Kidney (tissue), 14 donors: Measurements from ENCODE around the gene SLC6A17. TPM values are rescaled to one million over a fixed set of nuclear protein-coding genes. Genes with fewer than 3 reads are reported as not detected.

Experiments used
- DNase-seq, 5 donors: peaks; one replicate each; pipeline ENCODE4 v3.0.0-alpha.2; 2013 to 2020
- FAIRE-seq: peaks from 2 replicates; lab custom pipeline; 2012; peaks lifted over from hg19 to GRCh38; lab: Jason Lieb, UNC
- H3K27ac ChIP-seq, 2 donors: one replicate each; pipeline ENCODE4 v1.7.0; 2013; ENCODE audit warnings: low read depth in 2 of 2, low read length in 2 of 2, inconsistent platforms in 1 of 2
- H3K27me3 ChIP-seq: one replicate; pipeline ENCODE4 v1.7.1; 2013; ENCODE audit warnings: low read length, inconsistent platforms; ENCODE audit not compliant: control insufficient read depth, insufficient read depth
- H3K36me3 ChIP-seq, 3 donors: one replicate each; pipeline versions ENCODE4 v1.7.0 to v1.7.1; 2013; ENCODE audit warnings: low read length in 3 of 3, control low read depth in 1 of 3, inconsistent platforms in 1 of 3; ENCODE audit not compliant: insufficient read depth in 3 of 3, control insufficient read depth in 2 of 3
- H3K4me1 ChIP-seq, 3 donors: one replicate each; pipeline versions ENCODE4 v1.7.0 to v1.7.1; 2013; ENCODE audit warnings: low read length in 3 of 3, inconsistent platforms in 1 of 3, low read depth in 1 of 3; ENCODE audit not compliant: control insufficient read depth in 2 of 3, insufficient read depth in 2 of 3
- H3K4me3 ChIP-seq, 3 donors: one replicate each; pipeline versions ENCODE4 v1.7.0 to v1.8.1; 2013; ENCODE audit warnings: low read length in 3 of 3, control low read depth in 1 of 3, inconsistent platforms in 1 of 3
- H3K9ac ChIP-seq, 3 donors: one replicate each; pipeline versions ENCODE4 v1.7.0 to v1.7.1; 2013; ENCODE audit warnings: low read length in 3 of 3, control low read depth in 1 of 3, inconsistent platforms in 1 of 3
- H3K9me3 ChIP-seq, 3 donors: one replicate each; pipeline versions ENCODE4 v1.7.0 to v1.7.1; 2013; ENCODE audit warnings: low read length in 3 of 3, control low read depth in 1 of 3, inconsistent platforms in 1 of 3; ENCODE audit not compliant: control insufficient read depth in 2 of 3, insufficient read depth in 1 of 3
- intact Hi-C: fragments of 100-400 bp; cut with DNase I; formaldehyde crosslinking; loops from one replicate; pipeline ENCODE4 v1.11.1; 2022
- polyA plus RNA-seq: library from polyadenylated mRNA; stranded (reverse); fragments of 350-450 nt; fragmentation: Illumina TruSeq; extraction: RNeasy Lipid Tissue Mini Kit (QIAGEN cat#74804); gene quantifications from one replicate; pipeline ENCODE4 v1.2.3, GENCODE V29; 2014; ENCODE audit warnings: low read depth, low replicate concordance; ENCODE audit not compliant: insufficient read depth
- total RNA-seq: library from RNA; stranded (reverse); fragmentation: NEBNext Ultra II Directional; extraction: Animal tissue kit (Norgen Biotek cat#: 25700); gene quantifications from one replicate; pipeline ENCODE4 v1.2.1, GENCODE V29; 2021
- TF ChIP-seq, protein P1 (sequence below): IDR thresholded peaks from 3 replicates; pipeline ENCODE4 v1.5.1; 2012; ENCODE audit warnings: mild to moderate bottlenecking, moderate library complexity, borderline replicate concordance; ENCODE audit not compliant: insufficient read depth; ENCODE audit errors: extremely low read depth
- donor health status: control.
- donor health status: control.
- donor health status: control.
- donor health status: control.
- donor health status: control.
- donor health status: DM: yes; HTN: yes; CAD: no.
- donor health status: Normal renal cell carcinoma (clear cell type).

SLC6A17 gene
- total and polyA plus RNA-seq, 2 donors from 2014 or later = 1.7 to 2.3 TPM

DNA sequence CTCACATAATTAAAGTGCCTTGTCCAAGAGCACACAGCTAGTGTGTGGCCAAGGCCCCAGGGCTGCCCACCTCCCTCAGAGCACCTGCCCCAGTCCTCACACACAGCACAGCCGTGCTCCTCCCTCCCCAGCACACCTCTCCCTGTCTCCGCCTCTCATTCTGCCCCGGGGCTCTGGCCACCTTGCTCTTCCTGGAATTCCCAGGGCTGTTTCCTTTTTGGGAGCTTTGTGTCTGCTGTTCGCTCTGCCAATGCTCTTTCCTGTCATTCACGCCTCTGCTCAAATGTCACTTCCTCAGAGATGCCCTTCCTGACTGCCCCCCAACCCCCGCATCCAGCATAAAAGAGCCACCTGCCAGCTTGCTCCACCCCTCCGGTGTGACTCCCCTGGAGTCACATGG lies 13.3 kb downstream of the SLC6A17 start:
- Histone ChIP-seq H3K4me3 (no peak overlapping the region), H3K36me3 (no peaks in the 10 kb centered on the region), H3K4me1 (no peaks in the 10 kb centered on the region), H3K27me3 (no peaks in the 10 kb centered on the region), H3K9me3 (no peaks in the 10 kb centered on the region), H3K9ac (no peak overlapping the region), H3K27ac (no peak overlapping the region)
- DNase-seq (no peak), FAIRE-seq (no peak)
- TF ChIP-seq, protein P1, sequence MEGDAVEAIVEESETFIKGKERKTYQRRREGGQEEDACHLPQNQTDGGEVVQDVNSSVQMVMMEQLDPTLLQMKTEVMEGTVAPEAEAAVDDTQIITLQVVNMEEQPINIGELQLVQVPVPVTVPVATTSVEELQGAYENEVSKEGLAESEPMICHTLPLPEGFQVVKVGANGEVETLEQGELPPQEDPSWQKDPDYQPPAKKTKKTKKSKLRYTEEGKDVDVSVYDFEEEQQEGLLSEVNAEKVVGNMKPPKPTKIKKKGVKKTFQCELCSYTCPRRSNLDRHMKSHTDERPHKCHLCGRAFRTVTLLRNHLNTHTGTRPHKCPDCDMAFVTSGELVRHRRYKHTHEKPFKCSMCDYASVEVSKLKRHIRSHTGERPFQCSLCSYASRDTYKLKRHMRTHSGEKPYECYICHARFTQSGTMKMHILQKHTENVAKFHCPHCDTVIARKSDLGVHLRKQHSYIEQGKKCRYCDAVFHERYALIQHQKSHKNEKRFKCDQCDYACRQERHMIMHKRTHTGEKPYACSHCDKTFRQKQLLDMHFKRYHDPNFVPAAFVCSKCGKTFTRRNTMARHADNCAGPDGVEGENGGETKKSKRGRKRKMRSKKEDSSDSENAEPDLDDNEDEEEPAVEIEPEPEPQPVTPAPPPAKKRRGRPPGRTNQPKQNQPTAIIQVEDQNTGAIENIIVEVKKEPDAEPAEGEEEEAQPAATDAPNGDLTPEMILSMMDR = no peak
- intact Hi-C loops = no loop called here

DNA sequence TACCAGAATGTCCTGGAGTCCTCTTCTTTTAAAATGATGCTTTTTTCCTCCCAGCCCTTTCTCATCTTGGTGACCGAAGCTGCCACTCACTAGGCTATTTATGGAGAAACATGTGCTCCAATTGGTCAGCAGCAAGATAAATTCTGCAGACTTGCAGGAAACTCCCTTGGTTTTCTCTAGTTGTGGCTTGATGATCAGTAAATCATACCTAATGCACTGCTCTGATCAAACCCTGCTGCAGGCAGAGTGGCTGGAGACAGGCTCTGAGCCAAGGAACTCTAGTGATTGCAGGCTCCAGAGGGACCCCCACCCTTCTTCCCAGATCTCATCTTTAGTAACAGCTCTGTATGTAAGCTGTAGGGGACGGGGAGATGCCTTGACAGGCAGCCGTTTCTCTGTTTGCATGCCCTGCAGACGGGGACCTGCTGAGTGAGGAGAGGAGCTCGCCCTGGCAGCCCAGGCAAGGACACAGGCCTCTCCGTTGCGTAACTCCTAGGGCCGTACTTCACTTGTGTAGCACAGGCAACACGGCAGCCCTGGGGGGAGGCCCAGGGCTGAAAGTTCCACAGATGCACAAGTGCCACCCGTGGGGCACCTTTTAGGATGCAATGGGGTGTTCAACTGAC lies 14.5 kb downstream of the SLC6A17 start:
- no peak for FAIRE-seq
- no peaks in the 10 kb centered on the region for H3K36me3 ChIP-seq
- no peak for DNase-seq
- H3K4me1 ChIP-seq = no peaks in the 10 kb centered on the region
- TF ChIP-seq, protein P1 = no peak
- intact Hi-C loops = no loop called here
- no peaks in the 10 kb centered on the region for H3K9me3 ChIP-seq
- no peak overlapping the region for H3K9ac ChIP-seq
- no peaks in the 10 kb centered on the region for H3K27me3 ChIP-seq
- no peak overlapping the region for H3K27ac ChIP-seq
- no peak overlapping the region for H3K4me3 ChIP-seq

DNA sequence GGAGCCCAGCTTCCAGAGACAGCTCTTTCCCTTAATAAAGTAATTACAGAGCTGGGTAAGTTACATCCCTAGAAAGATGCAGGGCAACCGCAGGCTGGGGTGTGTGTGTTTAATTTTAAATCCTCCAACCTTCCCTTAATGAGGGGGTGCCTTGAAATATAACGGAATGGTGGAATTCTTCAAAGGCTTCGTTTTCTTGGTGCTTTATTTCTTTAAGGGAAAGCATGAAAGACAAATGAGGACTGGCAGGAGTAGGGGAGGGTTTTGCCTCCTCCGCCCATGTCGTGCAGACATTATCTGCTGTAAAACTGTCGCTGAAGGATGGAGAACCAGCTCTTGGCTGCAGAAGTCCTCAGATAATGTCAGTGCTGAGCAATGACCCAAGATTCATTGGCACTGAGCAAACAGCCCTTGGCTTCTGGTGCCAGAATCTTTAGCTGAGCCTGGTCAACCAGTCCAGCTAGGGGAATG lies 15.5 kb downstream of the SLC6A17 start:
- Histone ChIP-seq H3K9ac (no peak overlapping the region), H3K36me3 (no peaks in the 10 kb centered on the region), H3K27ac (no peak overlapping the region), H3K4me3 (no peak overlapping the region), H3K4me1 (peaks cover 0 to 2% (median 0%) of the 10 kb centered on the region in 3 donors), H3K9me3 (no peaks in the 10 kb centered on the region), H3K27me3 (no peaks in the 10 kb centered on the region)
- intact Hi-C loops = no loop called here
- no peak for FAIRE-seq
- TF ChIP-seq, protein P1 = no peak
- no peak for DNase-seq

DNA sequence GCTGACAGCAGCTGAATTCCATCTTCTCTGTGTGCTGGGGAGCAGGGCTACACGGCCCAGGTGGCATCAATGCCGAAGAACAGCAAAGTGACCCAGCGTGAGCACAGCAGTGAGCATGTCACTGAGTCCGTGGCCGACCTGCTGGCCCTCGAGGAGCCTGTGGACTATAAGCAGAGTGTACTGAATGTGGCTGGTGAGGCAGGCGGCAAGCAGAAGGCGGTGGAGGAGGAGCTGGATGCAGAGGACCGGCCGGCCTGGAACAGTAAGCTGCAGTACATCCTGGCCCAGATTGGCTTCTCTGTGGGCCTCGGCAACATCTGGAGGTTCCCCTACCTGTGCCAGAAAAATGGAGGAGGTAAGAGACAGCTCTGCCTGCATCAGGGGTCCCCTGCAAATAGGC lies 16.6 kb downstream of the SLC6A17 start:
- intact Hi-C loops = no loop called here
- no peak for FAIRE-seq
- H3K27me3 ChIP-seq = no peaks in the 10 kb centered on the region

More for the DNA sequence above, 16.6 kb downstream of the SLC6A17 start:
- Histone ChIP-seq H3K4me1 (peaks cover 0 to 9% (median 9%) of the 10 kb centered on the region in 3 donors), H3K36me3 (no peaks in the 10 kb centered on the region), H3K4me3 (no peak overlapping the region), H3K27ac (no peak overlapping the region), H3K9ac (no peak overlapping the region), H3K9me3 (no peaks in the 10 kb centered on the region)
- DNase-seq = no peak
- TF ChIP-seq, protein P1 = no peak
